Dedifferentiated amniotic fluid mesenchymal stem cell (primary cell): ENCODE results near the gene PNLIPRP2.

Source experiments
- DNase-seq: peaks from one replicate; pipeline ENCODE4 v3.0.0-alpha.2; 2016; ENCODE audit errors: extremely low spot score

The PNLIPRP2 gene

DNA sequence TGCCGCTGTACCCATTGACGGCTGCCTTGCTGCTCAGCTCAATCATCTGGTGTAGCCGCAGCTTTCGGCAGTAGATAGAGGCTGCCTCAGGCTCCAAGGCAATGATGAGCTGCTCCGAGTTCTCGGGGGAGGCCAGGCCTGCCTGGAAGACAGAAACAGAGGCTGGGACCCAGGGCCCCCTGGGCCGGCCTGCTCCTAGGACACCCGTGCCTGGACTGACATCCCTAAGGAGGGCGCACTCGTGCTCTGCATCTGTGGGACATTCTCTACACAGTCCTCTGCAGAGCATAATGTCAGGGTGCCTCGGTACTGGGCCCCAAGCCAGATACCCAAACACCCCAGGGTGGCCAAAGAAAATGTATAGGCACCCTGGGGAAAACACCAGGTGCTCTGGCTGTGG is 63.1 kb downstream of the PNLIPRP2 start:
- DNase-seq = no peak

DNA sequence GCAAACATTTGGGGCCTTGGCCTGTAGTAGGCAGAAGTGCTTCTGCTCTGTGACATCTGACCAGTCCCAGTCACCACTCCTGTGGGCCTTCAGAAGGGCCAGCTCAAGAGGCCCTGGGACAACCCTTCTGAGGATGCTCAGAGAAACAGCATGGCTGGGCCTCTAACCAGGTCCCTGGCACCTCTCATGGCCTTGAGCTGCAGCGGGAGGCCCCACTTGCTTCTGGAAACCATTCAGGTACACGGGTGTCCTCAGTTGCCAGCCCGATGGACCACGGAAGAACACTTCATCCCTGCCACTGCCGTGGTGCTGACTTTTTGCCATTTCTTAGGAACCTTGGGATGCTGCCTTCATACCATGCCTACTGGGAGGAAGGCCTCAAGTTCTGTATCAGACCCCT is 64.0 kb downstream of the PNLIPRP2 start:
- no peak for DNase-seq

DNA sequence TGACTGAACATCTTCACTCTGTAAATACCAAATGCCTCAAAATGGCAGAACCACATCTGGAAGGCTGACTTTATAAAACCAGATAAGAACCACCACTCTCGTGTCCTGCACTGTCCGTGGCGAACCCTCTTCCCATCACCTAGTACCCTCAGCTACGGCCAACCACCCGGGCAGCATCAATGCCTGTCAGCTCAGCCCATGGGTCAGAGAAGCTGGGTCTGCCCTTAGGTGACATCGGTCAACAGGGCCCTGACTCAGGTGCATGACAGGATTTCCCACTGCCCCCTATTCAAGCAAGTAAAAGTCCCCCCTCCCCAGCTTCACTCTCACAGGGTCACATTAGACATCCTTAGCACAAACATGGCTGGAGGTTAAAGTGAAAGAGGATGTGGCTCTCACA is 65.1 kb downstream of the PNLIPRP2 start:
- DNase-seq = no peak

DNA sequence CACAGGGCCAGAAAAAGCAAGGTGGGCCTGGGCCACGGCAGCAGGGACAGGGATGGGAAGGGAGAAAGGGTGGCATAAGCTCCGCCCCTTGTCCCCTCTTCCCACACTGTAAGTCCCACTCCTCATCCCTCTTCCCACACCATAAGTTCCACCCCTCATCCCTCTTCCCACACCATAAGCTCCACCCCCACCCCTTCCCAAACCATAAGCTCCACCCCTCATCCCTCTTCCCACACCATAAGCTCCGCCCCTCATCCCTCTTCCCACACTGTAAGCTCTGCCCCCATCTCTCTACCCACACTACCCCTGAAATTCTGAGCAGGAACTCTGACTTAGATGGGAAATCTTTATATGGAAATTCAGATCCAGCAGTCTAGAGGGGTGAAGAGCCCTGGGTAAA is 65.9 kb downstream of the PNLIPRP2 start:
- DNase-seq = no peak

DNA sequence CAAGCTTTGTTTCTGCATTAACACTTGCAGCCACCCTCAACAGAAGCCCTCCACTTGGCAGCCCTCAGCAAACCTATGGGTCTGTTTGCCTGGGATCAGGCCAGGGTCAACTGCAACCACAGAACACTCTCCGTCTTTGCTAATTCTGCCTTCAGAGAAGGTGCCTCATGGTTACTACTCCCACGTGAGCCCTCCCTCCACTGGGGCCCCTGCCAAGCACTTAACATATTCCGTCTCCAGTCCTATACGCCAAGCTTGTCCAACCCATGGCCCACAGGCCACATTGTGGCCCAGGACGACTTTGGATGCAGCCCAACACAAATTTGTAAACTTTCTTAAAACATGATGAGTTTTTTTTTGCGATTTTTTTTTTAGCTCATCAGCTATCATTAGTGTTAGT is 66.9 kb downstream of the PNLIPRP2 start:
- no peak for DNase-seq

DNA sequence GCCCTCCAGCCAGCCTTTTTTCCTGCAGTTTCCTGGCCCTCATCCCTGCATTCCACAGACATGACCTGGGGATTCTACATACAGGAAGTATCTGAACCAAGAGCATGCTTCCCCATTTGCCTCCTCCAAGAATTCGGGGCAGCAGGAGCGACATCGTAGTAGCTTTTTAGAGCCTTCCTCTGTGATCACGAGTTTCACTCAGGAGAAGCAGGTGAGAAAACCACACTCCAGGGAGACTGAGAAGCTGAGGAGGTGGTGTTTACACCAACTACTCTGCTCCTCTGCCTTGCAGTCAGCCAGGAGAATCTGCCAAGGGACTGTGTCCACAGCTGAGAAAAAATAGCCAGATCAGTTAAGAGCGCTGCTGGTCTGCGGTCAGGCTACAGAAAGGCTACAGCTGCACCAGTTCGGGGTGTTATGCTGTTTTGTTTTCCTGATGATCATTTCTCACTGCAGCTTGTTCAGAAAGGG is 67.5 kb downstream of the PNLIPRP2 start:
- DNase-seq = no peak

DNA sequence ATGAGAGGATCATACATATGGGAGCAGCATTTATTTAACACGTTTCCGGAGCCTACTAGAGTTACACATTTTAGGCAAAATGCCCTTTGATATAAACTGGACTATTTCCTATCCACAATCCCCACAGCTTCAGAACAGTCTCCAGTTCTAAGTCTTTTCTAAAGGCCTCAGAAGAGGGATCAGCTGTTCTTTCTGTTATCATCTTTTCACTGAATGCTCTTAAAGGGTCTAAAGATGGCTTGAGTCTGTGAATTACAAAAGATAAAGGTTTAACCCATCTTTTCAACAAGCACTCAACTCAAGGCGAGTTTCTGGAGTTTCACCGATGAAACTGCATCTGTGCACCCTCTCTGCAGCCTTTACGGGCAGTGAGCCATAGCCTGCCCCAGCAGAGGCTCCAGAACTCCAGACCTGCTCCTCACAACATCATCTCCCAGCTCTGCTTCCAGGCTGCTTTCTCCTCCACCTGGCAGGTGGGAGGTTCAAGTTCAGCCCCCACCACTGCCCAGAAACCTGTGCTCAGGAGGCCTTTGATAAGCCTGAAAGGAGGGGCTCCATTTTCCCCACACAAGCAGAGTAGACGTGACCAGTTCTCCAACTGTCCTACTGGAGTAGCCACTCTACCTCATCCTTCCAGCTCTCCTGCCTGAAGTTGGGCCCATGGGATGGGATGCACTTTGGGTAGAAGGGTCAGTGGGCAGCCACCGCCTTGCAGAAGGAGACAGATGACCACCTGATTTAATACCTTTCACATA is 68.2 kb downstream of the PNLIPRP2 start:
- DNase-seq = no peak

DNA sequence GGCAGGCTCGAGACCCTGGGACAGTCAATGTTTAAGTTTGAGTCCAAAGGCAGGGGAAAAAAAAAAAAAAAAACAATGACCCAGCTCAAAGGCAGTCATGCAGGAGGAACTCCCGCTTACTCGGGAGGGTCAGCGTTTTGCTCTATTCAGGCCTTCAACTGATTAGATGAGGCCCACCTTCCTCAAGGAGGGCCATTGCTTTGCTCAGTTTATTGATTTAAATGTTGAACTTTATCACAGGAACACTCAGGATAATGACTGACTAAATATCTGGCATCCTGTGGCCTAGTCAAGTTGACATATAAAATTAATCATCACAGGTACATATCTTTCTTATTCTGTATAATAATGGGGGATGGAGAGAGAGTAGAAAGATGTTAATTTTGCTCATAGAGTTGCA is 69.0 kb downstream of the PNLIPRP2 start:
- no peak for DNase-seq

DNA sequence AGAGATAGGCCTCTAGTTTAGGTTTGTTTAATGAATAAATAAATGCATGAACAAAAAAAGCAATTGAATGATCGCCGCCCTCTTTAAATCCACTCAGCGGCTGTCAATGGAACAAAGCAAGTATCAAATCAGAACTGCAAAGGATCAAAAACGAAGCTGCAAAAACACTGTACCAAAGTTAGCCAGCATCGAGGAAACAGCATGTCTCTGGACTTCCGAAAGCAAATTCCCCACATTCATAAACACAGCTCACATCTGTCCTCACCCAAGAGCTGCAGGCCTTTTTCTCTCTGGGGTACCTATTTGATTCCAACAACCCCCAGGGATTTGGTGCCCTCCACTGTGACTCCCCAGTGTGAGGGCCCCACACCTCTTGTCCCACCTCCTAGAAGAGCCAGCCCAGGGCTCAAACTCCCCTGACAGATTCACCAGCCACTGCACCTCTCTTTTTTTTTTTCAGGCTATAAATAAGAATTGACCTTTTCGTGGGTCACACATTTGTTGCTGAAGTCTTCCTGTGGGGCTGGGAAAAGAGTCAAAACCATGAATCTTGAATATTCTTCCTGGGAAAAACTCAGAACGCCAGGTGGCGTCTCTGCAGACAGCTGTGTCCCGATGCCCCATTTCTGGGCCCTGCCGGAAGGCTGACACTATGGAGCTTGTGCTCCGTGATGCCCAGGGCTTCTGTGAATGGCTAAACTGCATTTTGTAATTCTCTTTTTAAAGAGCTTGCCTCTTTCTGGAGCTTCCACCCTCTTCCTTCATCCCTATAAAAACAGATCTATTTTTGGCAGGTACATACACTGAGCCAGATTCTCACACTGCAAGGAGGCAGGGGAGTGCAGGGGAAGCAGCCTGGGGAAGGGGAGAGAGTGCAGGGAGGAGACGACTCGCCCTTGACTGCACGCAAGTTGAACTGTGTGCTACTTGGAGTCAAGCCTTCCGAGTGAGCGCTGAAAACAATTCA is 69.9 kb downstream of the PNLIPRP2 start:
- no peak for DNase-seq

DNA sequence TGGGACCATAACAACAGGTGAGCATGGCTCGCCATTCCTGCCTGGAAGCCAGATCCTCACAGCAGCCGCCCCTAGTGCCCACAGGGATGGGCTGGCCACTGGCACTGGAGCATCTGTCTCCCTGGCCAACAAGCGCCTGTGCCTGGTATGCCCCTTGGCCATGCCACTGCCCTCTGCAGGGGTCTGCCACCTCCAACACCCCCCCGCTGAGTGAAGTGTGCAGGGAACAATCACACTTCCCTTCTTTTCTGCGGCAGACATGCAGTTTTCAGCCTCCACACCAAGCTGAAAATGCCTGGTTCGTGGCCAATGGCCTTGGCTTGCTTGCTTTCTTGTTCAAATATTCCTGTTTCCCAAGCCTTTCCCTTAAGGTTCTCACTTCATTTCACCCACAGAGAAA is 70.9 kb downstream of the PNLIPRP2 start:
- no peak for DNase-seq

DNA sequence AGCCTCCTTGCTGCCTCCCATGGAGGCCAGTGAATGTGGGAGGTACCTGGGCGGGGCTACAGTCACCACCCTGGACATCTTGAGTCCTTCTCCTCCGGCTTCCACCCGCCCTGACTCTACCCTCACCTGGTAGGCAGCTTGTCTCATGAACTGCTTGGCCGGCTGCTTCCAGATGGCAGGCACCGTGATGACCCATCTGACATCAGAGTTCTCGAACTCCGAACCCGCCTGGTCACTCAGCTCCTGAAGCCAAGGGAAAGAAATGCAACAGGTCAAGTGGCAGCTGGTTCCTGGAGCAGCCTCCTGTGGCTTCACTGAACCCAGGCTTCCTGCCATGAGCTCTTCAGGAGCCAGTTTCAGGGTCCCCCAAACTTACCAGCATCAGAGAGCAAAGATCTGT is 71.5 kb downstream of the PNLIPRP2 start:
- no peak for DNase-seq

DNA sequence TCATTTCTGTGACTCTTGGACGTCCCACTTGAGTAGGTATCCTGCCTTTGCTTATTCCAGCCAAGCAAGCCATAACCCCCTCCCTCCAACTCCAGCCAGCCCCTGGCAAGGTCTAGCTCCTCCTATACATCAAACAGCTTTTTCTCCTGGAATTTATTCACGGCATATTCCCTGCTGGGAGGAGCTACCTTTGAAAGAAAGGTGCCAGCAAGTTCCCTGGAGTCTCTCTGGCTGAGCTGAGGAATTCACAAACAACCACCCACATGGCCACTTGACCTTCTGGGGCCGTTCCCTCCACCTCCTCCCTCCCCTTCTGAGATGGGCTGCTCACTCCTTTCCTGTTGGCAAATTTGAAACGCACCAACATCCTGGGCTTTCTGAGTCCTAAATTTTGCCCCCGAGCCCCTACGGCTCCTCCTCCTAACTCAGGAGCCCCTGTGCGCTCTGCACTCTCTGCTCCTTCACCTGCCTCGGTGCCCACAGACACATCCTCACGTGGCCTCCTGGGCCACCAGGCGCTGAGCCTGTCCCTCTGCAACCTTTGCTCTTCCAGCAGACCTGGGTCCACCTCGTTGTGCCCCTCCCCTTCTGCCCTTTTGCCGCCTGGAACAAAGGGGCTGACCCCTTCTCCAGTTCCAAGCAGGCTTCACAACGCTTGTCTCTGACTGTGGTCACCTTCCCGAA is 73.6 kb downstream of the PNLIPRP2 start:
- DNase-seq = no peak
